Nucleus accumbens (tissue), 56 donors: ENCODE results near the gene FAM50B.
A peak's percentile ranks its signal among the peaks of the same experiment; 100 is the strongest.

Experiments
- DNase-seq, 56 donors: peaks; one replicate each; lab custom pipeline; 2025; lab: John Stamatoyannopoulos, UW

The FAM50B gene

GRCh38 chr6:3869632-3870527, 20.7 kb downstream of the FAM50B start:
- DNase-seq: no peak

GRCh38 chr6:3870528-3870925, 21.4 kb downstream of the FAM50B start:
- no peak for DNase-seq

- DNase-seq: no peak
These were observed 22.3 kb downstream of the FAM50B start for GRCh38 chr6:3871515-3871914.

GRCh38 chr6:3871939-3872338, 22.8 kb downstream of the FAM50B start:
- DNase-seq: no peak

GRCh38 chr6:3872370-3872854, 23.2 kb downstream of the FAM50B start:
- DNase-seq: no peak

- no peak for DNase-seq
These were observed 23.9 kb downstream of the FAM50B start for GRCh38 chr6:3873051-3873450.

- no peak for DNase-seq
These were observed 24.9 kb downstream of the FAM50B start for GRCh38 chr6:3874069-3874468.

- no peak for DNase-seq
These were observed 26.3 kb downstream of the FAM50B start for GRCh38 chr6:3875486-3875885.

- DNase-seq: no peak
These were observed 26.9 kb downstream of the FAM50B start for GRCh38 chr6:3876101-3876500.

- DNase-seq: no peak
These were observed 27.7 kb downstream of the FAM50B start for GRCh38 chr6:3876866-3877265.

- DNase-seq: no peak
These were observed 29.0 kb downstream of the FAM50B start for GRCh38 chr6:3878048-3878666.

GRCh38 chr6:3879194-3879952, 30.2 kb downstream of the FAM50B start:
- no peak for DNase-seq

- no peak for DNase-seq
These were observed 32.7 kb downstream of the FAM50B start for GRCh38 chr6:3881711-3882421.

GRCh38 chr6:3882431-3882830, 33.3 kb downstream of the FAM50B start:
- DNase-seq: no peak

GRCh38 chr6:3882866-3883265, 33.7 kb downstream of the FAM50B start:
- no peak for DNase-seq

- DNase-seq: no peak
These were observed 35.0 kb downstream of the FAM50B start for GRCh38 chr6:3884007-3884745.

GRCh38 chr6:3885262-3886036, 36.3 kb downstream of the FAM50B start:
- no peak for DNase-seq

- DNase-seq: peak in 3 of 56 donors; percentile 13 to 41 (median 17)
These were observed 38.1 kb downstream of the FAM50B start for GRCh38 chr6:3887150-3887700.
